CD4-positive, alpha-beta memory T cell (primary cell): ENCODE measurements around the gene ELK1. TPM values are rescaled to one million over a fixed set of nuclear protein-coding genes. Genes with fewer than 3 reads are reported as not detected.

Experiments used
- CTCF ChIA-PET: fragments of 350-600 bp; sonication (Branson Sonifier 250); formaldehyde crosslinking; loops from one replicate; lab custom pipeline; 2021; ENCODE audit warnings: inconsistent platforms; ENCODE audit not compliant: partially characterized antibody; lab: Charles Lee
- POLR2A ChIA-PET: fragments of 350-600 bp; sonication (Branson Sonifier 250); formaldehyde crosslinking; loops from one replicate; lab custom pipeline; 2021; ENCODE audit not compliant: partially characterized antibody; lab: Charles Lee
- DNase-seq, 5 donors: peaks; one replicate each; pipeline versions ENCODE4 v3.0.0 to v3.0.0-alpha.2; 2020 to 2022; ENCODE audit warnings: mixed read lengths in 1 of 5
- H3K27ac ChIP-seq: one replicate; pipeline ENCODE4 v1.7.0; 2013; ENCODE audit warnings: low read depth, low read length
- H3K27me3 ChIP-seq: 2 replicates; pipeline ENCODE4 v1.7.0; 2013; ENCODE audit warnings: mild to moderate bottlenecking, low read length, moderate library complexity; ENCODE audit not compliant: insufficient read depth
- H3K36me3 ChIP-seq: 2 replicates; pipeline ENCODE4 v1.7.0; 2013; ENCODE audit warnings: mild to moderate bottlenecking, low read length, moderate library complexity; ENCODE audit not compliant: insufficient read depth
- H3K4me1 ChIP-seq: 2 replicates; pipeline ENCODE4 v1.7.0; 2013; ENCODE audit warnings: mild to moderate bottlenecking, low read length, moderate library complexity; ENCODE audit not compliant: insufficient read depth
- H3K4me3 ChIP-seq, 2 donors: one replicate each; pipeline ENCODE4 v1.7.0; 2013; ENCODE audit warnings: low read length in 2 of 2, mild to moderate bottlenecking in 1 of 2
- H3K9me3 ChIP-seq, 2 donors: one replicate each; pipeline ENCODE4 v1.7.0; 2013; ENCODE audit warnings: low read length in 2 of 2, control low read depth in 1 of 2; ENCODE audit not compliant: control insufficient read depth in 1 of 2
- H3K27ac Mint-ChIP-seq, 7 donors: one replicate each; pipeline ENCODE4 v1.8.0; 2020 to 2021; ENCODE audit warnings: mixed read lengths in 7 of 7, mild to moderate bottlenecking in 6 of 7, inconsistent platforms in 3 of 7, moderate library complexity in 3 of 7
- H3K27me3 Mint-ChIP-seq, 2 donors: one replicate each; pipeline ENCODE4 v1.8.0; 2020 to 2021; ENCODE audit warnings: mixed read lengths in 2 of 2
- H3K36me3 Mint-ChIP-seq, 2 donors: one replicate each; pipeline ENCODE4 v1.8.0; 2020 to 2021; ENCODE audit warnings: mixed read lengths in 2 of 2, inconsistent platforms in 1 of 2, mild to moderate bottlenecking in 1 of 2
- H3K4me1 Mint-ChIP-seq, 4 donors: one replicate each; pipeline ENCODE4 v1.8.0; 2020 to 2021; ENCODE audit warnings: mixed read lengths in 4 of 4, mild to moderate bottlenecking in 1 of 4
- H3K4me3 Mint-ChIP-seq, 8 donors: one replicate each; pipeline ENCODE4 v1.8.0; 2020 to 2021; ENCODE audit warnings: mixed read lengths in 8 of 8, mild to moderate bottlenecking in 7 of 8, moderate library complexity in 6 of 8, inconsistent platforms in 3 of 8
- H3K9me3 Mint-ChIP-seq, 8 donors: one replicate each; pipeline ENCODE4 v1.8.0; 2020 to 2021; ENCODE audit warnings: mixed read lengths in 8 of 8, mild to moderate bottlenecking in 5 of 8, inconsistent platforms in 3 of 8, moderate library complexity in 1 of 8
- intact Hi-C: fragments of 100-400 bp; cut with micrococcal nuclease; formaldehyde crosslinking; loops from one replicate; pipeline ENCODE4 v1.15.1; 2023
- microRNA-seq: library from miRNA; unstranded; fragments of <30 nt; microRNA quantifications from one replicate; pipeline ENCODE4 v1.2.0, GENCODE V29; 2021; ENCODE audit warnings: borderline replicate concordance, borderline number of aligned reads, borderline microRNAs expressed, mixed read lengths
- polyA plus RNA-seq, 2 donors: library from polyadenylated mRNA; unstranded; fragments of 300-500 nt; fragmentation: Illumina TruSeq; gene quantifications; one replicate each; pipeline ENCODE4 v1.2.3, GENCODE V29; 2021
- total RNA-seq, 2 experiments: library from RNA; stranded (reverse); gene quantifications; one replicate each; pipeline ENCODE4 v1.2.3, GENCODE V29; 2021

ELK1 gene
- total and polyA plus RNA-seq, 4 experiments from 2014 or later = 21.9 to 38.3 (median 29.5) TPM

DNA sequence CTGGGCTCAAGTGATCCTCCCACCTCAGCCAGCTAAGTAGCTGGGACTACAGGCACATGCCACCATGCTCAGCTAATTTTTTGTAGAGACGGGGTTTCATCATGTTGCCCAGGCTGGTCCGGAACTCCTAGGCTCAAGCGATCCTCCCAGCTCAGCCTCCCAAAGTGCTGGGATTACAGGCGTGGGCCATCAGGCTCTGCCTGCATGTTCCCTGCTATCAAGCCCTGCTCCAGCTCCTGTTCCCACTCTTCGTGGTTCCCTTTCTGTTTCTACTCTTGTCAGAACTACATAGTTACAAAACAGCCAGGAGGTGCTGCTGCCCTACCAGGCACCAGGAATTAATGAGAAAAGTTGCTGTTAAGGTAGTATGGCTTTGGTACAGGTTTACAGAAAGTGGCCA lies 59.4 kb downstream of the ELK1 start:
- CTCF ChIA-PET = no interaction called here
- H3K36me3 Mint-ChIP-seq = peaks cover under 1 to 4% of the 10 kb centered on the region in 2 donors
- H3K9me3 ChIP-seq = no peaks in the 10 kb centered on the region
- H3K27me3 Mint-ChIP-seq = no peaks in the 10 kb centered on the region
- H3K4me3 Mint-ChIP-seq = peak overlapping the region in 1 of 8 donors; percentile 17
- peaks cover 0 to 5% (median 2%) of the 10 kb centered on the region in 8 donors for H3K9me3 Mint-ChIP-seq
- H3K4me3 ChIP-seq = no peak overlapping the region
- peaks cover 5 to 15% (median 6%) of the 10 kb centered on the region in 4 donors for H3K4me1 Mint-ChIP-seq
- H3K27ac ChIP-seq = no peak overlapping the region
- POLR2A ChIA-PET = interaction anchor here (2.9 kb wide), 1 partner anchor 9 kb away, joined by 8 read pairs; the partner anchor contains the start of gene TIMP1
- no peaks in the 10 kb centered on the region for H3K36me3 ChIP-seq
- H3K27ac Mint-ChIP-seq = no peak overlapping the region
- H3K4me1 ChIP-seq = peaks cover 11% of the 10 kb centered on the region
- intact Hi-C loops = no loop called here
- H3K27me3 ChIP-seq = no peaks in the 10 kb centered on the region
- DNase-seq = no peak

DNA sequence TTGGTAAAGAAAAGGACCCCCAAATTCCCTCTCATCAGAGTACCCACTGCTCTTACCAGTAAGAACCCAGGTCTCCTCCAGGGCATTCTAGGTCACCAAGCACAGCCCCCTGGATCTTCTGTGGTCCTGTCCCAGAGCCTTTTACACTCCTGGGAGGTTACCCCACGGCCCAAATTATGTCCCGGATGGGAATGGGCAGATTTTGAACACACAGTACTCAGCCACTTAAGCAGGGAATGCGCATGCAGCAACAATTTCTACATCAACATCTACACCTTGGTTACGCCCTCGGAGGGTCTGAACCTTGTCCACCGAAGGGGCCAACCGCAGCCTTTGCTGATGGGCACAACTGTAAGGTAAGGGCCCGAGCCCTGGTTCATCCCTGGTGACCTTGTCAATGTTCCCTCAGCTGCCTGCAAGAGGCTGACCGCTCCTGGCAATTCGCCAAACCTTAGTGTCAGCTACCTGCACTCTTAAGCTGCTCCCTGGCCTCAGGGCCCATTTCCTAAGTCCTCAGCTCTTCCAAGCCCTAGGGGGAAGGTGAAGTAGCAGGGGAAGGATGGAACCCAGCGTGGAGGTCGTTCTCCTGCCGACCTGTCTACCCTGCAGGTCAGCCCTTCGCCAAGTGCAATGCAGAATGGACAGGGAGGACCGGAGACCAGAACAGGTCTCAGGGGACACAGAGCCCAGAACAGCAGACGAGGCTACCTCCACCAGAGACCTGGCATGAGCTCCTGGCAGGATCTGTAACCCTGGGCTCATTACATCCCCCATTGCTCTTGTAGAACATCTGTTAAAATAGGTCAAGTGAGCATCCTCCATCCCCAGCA lies 62.2 kb downstream of the ELK1 start:
- peaks cover 7 to 17% of the 10 kb centered on the region in 2 donors for H3K36me3 Mint-ChIP-seq
- no peaks in the 10 kb centered on the region for H3K27me3 Mint-ChIP-seq
- Histone ChIP-seq H3K27me3 (no peaks in the 10 kb centered on the region), H3K36me3 (no peaks in the 10 kb centered on the region), H3K27ac (no peak overlapping the region), H3K4me3 (no peak overlapping the region), H3K4me1 (peaks cover 11% of the 10 kb centered on the region), H3K9me3 (no peaks in the 10 kb centered on the region)
- no peaks in the 10 kb centered on the region for H3K9me3 Mint-ChIP-seq
- ChIA-PET CTCF (no interaction called here), POLR2A (interaction anchor here (1.5 kb wide), 1 partner anchor 32 kb away, joined by 3 read pairs; the partner anchor contains the start of gene SYN1)
- H3K4me1 Mint-ChIP-seq = peaks cover 12 to 18% (median 15%) of the 10 kb centered on the region in 4 donors
- no peak overlapping the region for H3K27ac Mint-ChIP-seq
- intact Hi-C loops = no loop called here
- no peak for DNase-seq
- no peak overlapping the region for H3K4me3 Mint-ChIP-seq

DNA sequence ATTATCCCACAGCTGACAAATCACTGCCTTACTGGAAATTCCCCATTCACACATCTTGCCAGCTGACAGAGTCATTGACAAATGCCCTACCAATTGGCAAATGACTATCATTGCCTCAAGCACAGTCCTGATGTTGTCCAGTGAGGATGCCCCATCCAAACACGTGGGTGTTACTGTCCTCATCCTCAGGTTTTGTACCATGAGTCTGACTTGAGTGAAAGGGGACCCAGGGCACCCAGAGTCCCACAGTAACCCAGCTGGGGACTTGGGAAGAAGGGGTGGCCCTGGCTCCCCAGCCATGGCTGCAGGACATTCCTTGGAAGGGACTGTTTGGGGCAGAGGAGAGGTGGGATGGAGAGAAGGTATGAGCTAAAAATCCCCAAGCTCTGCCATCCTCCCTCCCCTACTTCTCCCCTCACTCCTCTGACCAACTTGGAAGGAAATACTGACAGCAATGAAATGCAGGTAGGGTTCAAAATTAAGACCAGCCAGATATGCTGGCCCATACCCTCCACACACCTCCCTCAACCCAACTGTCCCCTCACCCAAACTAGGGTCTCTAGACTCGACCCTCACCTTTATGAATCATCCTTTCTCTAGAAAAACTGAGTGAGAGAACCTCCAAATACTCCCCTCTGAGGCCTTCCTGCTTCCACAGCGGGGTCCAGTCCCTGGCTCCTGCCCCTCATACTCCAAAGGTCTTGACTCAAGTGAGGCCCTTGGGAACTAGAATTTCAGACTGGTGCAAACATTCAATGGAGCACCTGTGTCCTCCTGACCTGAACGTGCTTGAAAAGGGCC lies 63.1 kb downstream of the ELK1 start:
- Mint-ChIP-seq H3K4me3 (no peak overlapping the region), H3K27ac (peak overlapping the region in 3 of 7 donors; percentile 12 to 67 (median 26)), H3K27me3 (no peaks in the 10 kb centered on the region), H3K36me3 (peaks cover 7 to 17% of the 10 kb centered on the region in 2 donors), H3K4me1 (peaks cover 14 to 23% (median 15%) of the 10 kb centered on the region in 4 donors), H3K9me3 (no peaks in the 10 kb centered on the region)
- CTCF ChIA-PET = no interaction called here
- Histone ChIP-seq H3K27me3 (no peaks in the 10 kb centered on the region), H3K9me3 (no peaks in the 10 kb centered on the region), H3K4me1 (peaks cover 18% of the 10 kb centered on the region), H3K36me3 (no peaks in the 10 kb centered on the region), H3K27ac (no peak overlapping the region), H3K4me3 (no peak overlapping the region)
- no peak for DNase-seq
- intact Hi-C loops = no loop called here
- POLR2A ChIA-PET = interaction anchor here (1.0 to 1.5 kb wide), 3 partner anchors 9 to 33 kb away, joined by 3 to 6 read pairs (median 4); partner anchors contain the start of gene SYN1

DNA sequence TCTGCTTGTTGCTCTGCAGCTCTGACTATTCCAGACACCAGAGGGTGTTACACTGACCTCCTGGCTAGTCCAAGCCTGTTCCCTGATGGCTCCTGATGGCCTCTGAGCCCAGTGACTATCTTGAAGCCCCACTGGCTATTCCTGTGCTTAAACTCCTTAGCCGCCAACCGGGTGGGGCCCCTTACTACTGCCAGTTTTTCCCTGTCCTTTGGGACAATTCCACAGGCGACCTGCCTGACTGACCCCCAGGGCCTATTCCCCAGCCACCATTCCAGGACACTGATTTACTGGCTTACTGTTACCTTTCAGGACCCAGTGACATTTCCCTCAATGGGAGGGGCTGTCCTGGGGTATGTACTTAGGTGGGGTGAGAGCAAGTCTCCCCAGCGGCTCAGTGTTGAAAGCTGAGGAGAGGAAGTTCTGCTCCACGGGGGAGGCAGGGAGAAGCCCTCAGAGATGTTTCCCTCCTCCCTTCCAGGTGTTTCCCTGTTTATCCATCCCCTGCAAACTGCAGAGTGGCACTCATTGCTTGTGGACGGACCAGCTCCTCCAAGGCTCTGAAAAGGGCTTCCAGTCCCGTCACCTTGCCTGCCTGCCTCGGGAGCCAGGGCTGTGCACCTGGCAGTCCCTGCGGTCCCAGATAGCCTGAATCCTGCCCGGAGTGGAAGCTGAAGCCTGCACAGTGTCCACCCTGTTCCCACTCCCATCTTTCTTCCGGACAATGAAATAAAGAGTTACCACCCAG lies 64.1 kb downstream of the ELK1 start:
- H3K36me3 Mint-ChIP-seq = peaks cover 7 to 17% of the 10 kb centered on the region in 2 donors
- no peak for DNase-seq
- H3K27me3 Mint-ChIP-seq = no peaks in the 10 kb centered on the region
- no peaks in the 10 kb centered on the region for H3K9me3 Mint-ChIP-seq
- Histone ChIP-seq H3K4me3 (no peak overlapping the region), H3K27ac (no peak overlapping the region), H3K36me3 (no peaks in the 10 kb centered on the region), H3K27me3 (no peaks in the 10 kb centered on the region), H3K4me1 (peaks cover 26% of the 10 kb centered on the region), H3K9me3 (no peaks in the 10 kb centered on the region)
- peak overlapping the region in 1 of 7 donors; percentile 44 for H3K27ac Mint-ChIP-seq
- H3K4me1 Mint-ChIP-seq = peaks cover 19 to 34% (median 24%) of the 10 kb centered on the region in 4 donors
- intact Hi-C loops = no loop called here
- POLR2A ChIA-PET = interaction anchor here (1.0 to 1.3 kb wide), 3 partner anchors 10 to 12 kb away, joined by 3 to 6 read pairs (median 4); no protein-coding TSS in a partner anchor
- CTCF ChIA-PET = no interaction called here
- peak overlapping the region in 1 of 8 donors; percentile 0 for H3K4me3 Mint-ChIP-seq

Small RNAs within 50 kb of the gene (microRNA-seq; reads per million reads assigned to microRNA genes)
- gene MIR4769 = 0.72 reads per million

Other genes with a start within 250 kb of the ELK1 start
- 10 to 100 TPM; 16.1 TPM for gene ZNF41, start 167.3 kb downstream of the ELK1 start, total RNA-seq
- 1 to 10 TPM; 4.7 to 8.7 TPM for gene ZNF41, start 167.3 kb downstream of the ELK1 start, polyA plus RNA-seq
- gene ARAF, start 89.4 kb downstream of the ELK1 start, total RNA-seq = 100 to 1,000 TPM; 107 to 111 TPM
- 10 to 100 TPM; 49.7 to 97.2 TPM for gene ARAF, start 89.4 kb downstream of the ELK1 start, polyA plus RNA-seq
- 100 to 1,000 TPM; 147 to 156 TPM for gene TIMP1, start 68.1 kb downstream of the ELK1 start, total RNA-seq
- 100 to 1,000 TPM; 320 to 339 TPM for gene TIMP1, start 68.1 kb downstream of the ELK1 start, polyA plus RNA-seq
- gene SYN1, start 30.7 kb downstream of the ELK1 start, total RNA-seq = 1 to 10 TPM in 1 of 2 experiments, under 1 TPM in 1; 0.90 to 1.4 TPM
- 1 to 10 TPM in 1 of 2 donors, under 1 TPM in 1; 0.49 to 1.6 TPM for gene SYN1, start 30.7 kb downstream of the ELK1 start, polyA plus RNA-seq
- 10 to 100 TPM; 28.4 to 29.0 TPM for gene CFP, start 20.6 kb downstream of the ELK1 start, total RNA-seq
- 10 to 100 TPM; 13.5 to 16.4 TPM for gene CFP, start 20.6 kb downstream of the ELK1 start, polyA plus RNA-seq
- 100 to 1,000 TPM; 172 to 188 TPM for gene UXT, start 8.6 kb upstream of the ELK1 start, total RNA-seq
- 100 to 1,000 TPM; 275 to 315 TPM for gene UXT, start 8.6 kb upstream of the ELK1 start, polyA plus RNA-seq
- gene ZNF81, start 186.3 kb upstream of the ELK1 start, total RNA-seq = 10 to 100 TPM in 1 of 2 experiments, 1 to 10 TPM in 1; 9.9 to 11.5 TPM
- gene ZNF81, start 186.3 kb upstream of the ELK1 start, polyA plus RNA-seq = 1 to 10 TPM; 1.3 to 1.5 TPM